T-helper 1 cell treated with Interleukin-12 subunit alpha and Interleukin-12 subunit beta and Interleukin-4 antibody, amounts not matched to agents 30 ng/mL and 1 ng/mL, for 36 hours (primary cell): ENCODE data around the gene PACS1. TPM values are rescaled to one million over a fixed set of nuclear protein-coding genes. Genes with fewer than 3 reads are reported as not detected.

Experiments used
- total RNA-seq: library from RNA; stranded (reverse); gene quantifications from 2 replicates; pipeline ENCODE4 v1.2.3, GENCODE V29; 2022

Gene PACS1
- total RNA-seq, 1 donor from 2014 or later: 90.5 TPM

Other genes starting within 250 kb of the PACS1 start
- 2.3 and 2.9 TPM in 2 replicates for gene SNX32, start 236.3 kb upstream of the PACS1 start, total RNA-seq
- gene CFL1, start 212.1 kb upstream of the PACS1 start, total RNA-seq: 1,611 and 1,643 TPM in 2 replicates
- gene MUS81, start 209.8 kb upstream of the PACS1 start, total RNA-seq: 100 and 103 TPM in 2 replicates
- 7.2 TPM in 2 replicates for gene EFEMP2, start 197.5 kb upstream of the PACS1 start, total RNA-seq
- 28.8 and 29.5 TPM in 2 replicates for gene CTSW, start 190.4 kb upstream of the PACS1 start, total RNA-seq
- 85.3 and 88.7 TPM in 2 replicates for gene FIBP, start 181.8 kb upstream of the PACS1 start, total RNA-seq
- gene CCDC85B, start 179.6 kb upstream of the PACS1 start, total RNA-seq: 46.9 and 47.7 TPM in 2 replicates
- gene FOSL1, start 169.9 kb upstream of the PACS1 start, total RNA-seq: 3.0 and 6.0 TPM in 2 replicates
- gene C11orf68, start 151.2 kb upstream of the PACS1 start, total RNA-seq: 29.3 and 29.5 TPM in 2 replicates
- 160 and 165 TPM in 2 replicates for gene DRAP1, start 150.8 kb upstream of the PACS1 start, total RNA-seq
- gene TSGA10IP, start 124.8 kb upstream of the PACS1 start, total RNA-seq: not detected in 2 replicates
- gene SART1, start 108.5 kb upstream of the PACS1 start, total RNA-seq: 82.5 and 84.9 TPM in 2 replicates
- gene EIF1AD, start 68.1 kb upstream of the PACS1 start, total RNA-seq: 48.8 and 53.5 TPM in 2 replicates
- gene BANF1, start 67.8 kb upstream of the PACS1 start, total RNA-seq: 217 and 224 TPM in 2 replicates
- 0.59 and 0.66 TPM in 2 replicates for gene CST6, start 58.3 kb upstream of the PACS1 start, total RNA-seq
- gene CATSPER1, start 43.8 kb upstream of the PACS1 start, total RNA-seq: 0.32 TPM in 1 of 2 replicates, not detected in the other
- not detected in 2 replicates for gene GAL3ST3, start 21.1 kb upstream of the PACS1 start, total RNA-seq
- gene SF3B2, start 17.9 kb upstream of the PACS1 start, total RNA-seq: 218 and 235 TPM in 2 replicates
- gene KLC2, start 187.4 kb downstream of the PACS1 start, total RNA-seq: 57.3 and 64.3 TPM in 2 replicates
- 164 TPM in 2 replicates for gene RAB1B, start 198.4 kb downstream of the PACS1 start, total RNA-seq
- 2.1 and 3.1 TPM in 2 replicates for gene CNIH2, start 207.9 kb downstream of the PACS1 start, total RNA-seq
- 72.6 and 85.1 TPM in 2 replicates for gene YIF1A, start 218.9 kb downstream of the PACS1 start, total RNA-seq
- not detected in 2 replicates for gene TMEM151A, start 221.6 kb downstream of the PACS1 start, total RNA-seq
- gene CD248, start 246.8 kb downstream of the PACS1 start, total RNA-seq: 0.32 TPM in 2 replicates